ENCODE results near the gene NCS1.

Gene NCS1

GRCh38 chr9:130194378-130194932, 22.3 kb downstream of the NCS1 start:
- DNase-seq (ENCODE audit: low spot score), result no peak

- no peak for DNase-seq (ENCODE audit: low spot score)
These were observed 23.4 kb downstream of the NCS1 start for GRCh38 chr9:130195638-130196037.

GRCh38 chr9:130196643-130197042, 24.4 kb downstream of the NCS1 start:
- DNase-seq (ENCODE audit: low spot score), result no peak

GRCh38 chr9:130197386-130197785, 25.2 kb downstream of the NCS1 start:
- DNase-seq (ENCODE audit: low spot score), result no peak

- DNase-seq (ENCODE audit: low spot score), result no peak
These were observed 25.7 kb downstream of the NCS1 start for GRCh38 chr9:130197888-130198287.

GRCh38 chr9:130198501-130199179, 26.4 kb downstream of the NCS1 start:
- DNase-seq (ENCODE audit: low spot score), result no peak

GRCh38 chr9:130199605-130200004, 27.4 kb downstream of the NCS1 start:
- no peak for DNase-seq (ENCODE audit: low spot score)

- DNase-seq (ENCODE audit: low spot score), result no peak
These were observed 28.0 kb downstream of the NCS1 start for GRCh38 chr9:130200038-130200849.

- DNase-seq (ENCODE audit: low spot score), result no peak
These were observed 29.2 kb downstream of the NCS1 start for GRCh38 chr9:130201399-130201873.

GRCh38 chr9:130201974-130202373, 29.8 kb downstream of the NCS1 start:
- DNase-seq (ENCODE audit: low spot score), result no peak

GRCh38 chr9:130204341-130204740, 32.1 kb downstream of the NCS1 start:
- DNase-seq (ENCODE audit: low spot score), result no peak

- DNase-seq (ENCODE audit: low spot score), result no peak
These were observed 32.8 kb downstream of the NCS1 start for GRCh38 chr9:130204959-130205358.

- no peak for DNase-seq (ENCODE audit: low spot score)
These were observed 33.7 kb downstream of the NCS1 start for GRCh38 chr9:130205912-130206311.

GRCh38 chr9:130206579-130206978, 34.4 kb downstream of the NCS1 start:
- no peak for DNase-seq (ENCODE audit: low spot score)

- DNase-seq (ENCODE audit: low spot score), result no peak
These were observed 35.2 kb downstream of the NCS1 start for GRCh38 chr9:130207241-130207992.

GRCh38 chr9:130208600-130209347, 36.6 kb downstream of the NCS1 start:
- no peak for DNase-seq (ENCODE audit: low spot score)

GRCh38 chr9:130209422-130209821, 37.2 kb downstream of the NCS1 start:
- no peak for DNase-seq (ENCODE audit: low spot score)

GRCh38 chr9:130211548-130212226, 39.5 kb downstream of the NCS1 start:
- DNase-seq (ENCODE audit: low spot score), result no peak

GRCh38 chr9:130212543-130213297, 40.5 kb downstream of the NCS1 start:
- no peak for DNase-seq (ENCODE audit: low spot score)
